H1 (cell line): ENCODE results near the gene GCGR. TPM values are rescaled to one million over a fixed set of nuclear protein-coding genes. Genes with fewer than 3 reads are reported as not detected.

Source experiments
- CHD7 ChIP-seq: fragments of 300-600 bp; sonication (generic); IDR thresholded peaks from 2 replicates; pipeline ENCODE4 v1.7.1; 2012; ENCODE audit warnings: low read length, moderate library complexity, mild to moderate bottlenecking, inconsistent platforms; ENCODE audit not compliant: insufficient replicate concordance
- CREB1 ChIP-seq: IDR thresholded peaks from 2 replicates; pipeline ENCODE4 v1.6.1; 2012; ENCODE audit warnings: inconsistent platforms
- RXRA ChIP-seq: IDR thresholded peaks from 2 replicates; pipeline ENCODE4 v1.6.1; 2011; ENCODE audit warnings: low read depth, mild to moderate bottlenecking, low read length, moderate library complexity; ENCODE audit not compliant: insufficient read depth
- SIN3A ChIP-seq, 2 experiments: IDR thresholded peaks in 1 of 2; conservative IDR thresholded peaks in 1 of 2; 2 replicates each; pipeline ENCODE4 v1.6.1; 2011 to 2012; ENCODE audit warnings: low read length in 2 of 2, improper control_type of control experiment in 1 of 2, low read depth in 1 of 2, mild to moderate bottlenecking in 1 of 2
- TAF7 ChIP-seq: optimal IDR thresholded peaks from 2 replicates; pipeline ENCODE3; 2011; ENCODE audit warnings: low read depth, mild to moderate bottlenecking, inconsistent platforms, low read length, moderate library complexity, borderline replicate concordance
- TEAD4 ChIP-seq: IDR thresholded peaks from 2 replicates; pipeline ENCODE4 v1.6.1; 2012; ENCODE audit warnings: low read depth, low read length, inconsistent platforms, mixed read lengths
- polyA plus RNA-seq, 7 experiments: library from polyadenylated mRNA; depleted of rRNA in 3 of 7; stranded (reverse) in 5 of 7; unstranded in 2 of 7; fragments of >200 nt in 5 of 7; fragments of 200-250 nt in 2 of 7; gene quantifications; 1 replicate in 5 of 7; 2 replicates in 1 of 7; 4 replicates in 1 of 7; pipeline versions ENCODE4 v1.2.1 to v1.2.3, GENCODE V29; 2011 to 2013; ENCODE audit warnings: missing spikeins in 2 of 7, mixed read lengths in 2 of 7
- total RNA-seq: library from RNA; stranded (reverse); fragmentation: NEBNext Ultra II Directional; extraction: Animal tissue kit (Norgen Biotek cat#: 25700); gene quantifications from 2 replicates; pipeline ENCODE4 v1.2.1, GENCODE V29; 2021

Gene GCGR
- total and polyA plus RNA-seq, 2 of the 8 experiments (the other 6 are each of a cell fraction or from before 2014, with no cell fraction given): 0.44 to 0.56 TPM

GRCh38 chr17:81841866-81842265 lies 37.9 kb downstream of the GCGR start (continued):
- TF ChIP-seq CHD7: no peak
- TF ChIP-seq TEAD4: no peak
- no peak for TF ChIP-seq CREB1
- TF ChIP-seq TAF7: no peak
- no peak for TF ChIP-seq RXRA
- TF ChIP-seq SIN3A (conservative IDR thresholded peaks at IDR 0.05 in 1 of 2, IDR thresholded peaks at IDR 0.05 in 1 of 2; ENCODE audit: low read depth in 1 of 2, low read length in 2 of 2): no peak
